NCI-H526 treated with DMSO at 0.1 percent for 48 hours (cell line): ENCODE measurements around the gene OSBPL7.

Experiments
- DNase-seq: peaks from one replicate; lab custom pipeline; 2025; lab: John Stamatoyannopoulos, UW

OSBPL7 gene

GRCh38 chr17:47763913-47764582 lies 57.5 kb downstream of the OSBPL7 start:
- DNase-seq: no peak

GRCh38 chr17:47762728-47763127 lies 58.9 kb downstream of the OSBPL7 start:
- DNase-seq: no peak

GRCh38 chr17:47760409-47761140 lies 61.0 kb downstream of the OSBPL7 start:
- DNase-seq: no peak

GRCh38 chr17:47757386-47757785 lies 64.2 kb downstream of the OSBPL7 start:
- DNase-seq: no peak
